Mesothelial cell of epicardium (in vitro differentiated cells): ENCODE data around the gene EMC8. TPM values are rescaled to one million over a fixed set of nuclear protein-coding genes. Genes with fewer than 3 reads are reported as not detected.

Source experiments
- DNase-seq, 2 experiments: peaks; one replicate each; pipeline ENCODE4 v3.0.0; 2021; ENCODE audit warnings: low spot score in 2 of 2; ENCODE audit not compliant: unreplicated experiment in 2 of 2
- H3K27ac Mint-ChIP-seq: 2 replicates; pipeline ENCODE4 v1.8.0; 2021; ENCODE audit warnings: mixed read lengths
- H3K27me3 Mint-ChIP-seq: 2 replicates; pipeline ENCODE4 v1.8.0; 2021; ENCODE audit warnings: low read depth, mixed read lengths
- H3K36me3 Mint-ChIP-seq: 2 replicates; pipeline ENCODE4 v1.8.0; 2021; ENCODE audit warnings: mixed read lengths
- H3K4me1 Mint-ChIP-seq: 2 replicates; pipeline ENCODE4 v1.8.0; 2021; ENCODE audit warnings: mixed read lengths
- H3K4me3 Mint-ChIP-seq: 2 replicates; pipeline ENCODE4 v1.8.0; 2021; ENCODE audit warnings: mild to moderate bottlenecking, moderate library complexity, mixed read lengths
- H3K9me3 Mint-ChIP-seq: 2 replicates; pipeline ENCODE4 v1.8.0; 2021; ENCODE audit warnings: mixed read lengths
- total RNA-seq: library from RNA; stranded (reverse); gene quantifications from 3 replicates; pipeline ENCODE4 v1.2.1, GENCODE V29; 2021
- TF ChIP-seq, protein P1 (sequence below): fragments of 200-600 bp; sonication (generic); IDR thresholded peaks from one replicate; pipeline ENCODE4 v1.5.0; 2021; ENCODE audit warnings: antibody characterized with exemption; ENCODE audit not compliant: unreplicated experiment

Gene EMC8
- total RNA-seq, 1 donor from 2014 or later = 28.7 TPM

GRCh38 chr16:85832570-85833218 is 33.4 kb upstream of the EMC8 start:
- Mint-ChIP-seq H3K27me3 (peaks cover 51% of the 10 kb centered on the region), H3K4me3 (no peak overlapping the region)

GRCh38 chr16:85830821-85831220 is 31.5 kb upstream of the EMC8 start:
- TF ChIP-seq, protein P1, sequence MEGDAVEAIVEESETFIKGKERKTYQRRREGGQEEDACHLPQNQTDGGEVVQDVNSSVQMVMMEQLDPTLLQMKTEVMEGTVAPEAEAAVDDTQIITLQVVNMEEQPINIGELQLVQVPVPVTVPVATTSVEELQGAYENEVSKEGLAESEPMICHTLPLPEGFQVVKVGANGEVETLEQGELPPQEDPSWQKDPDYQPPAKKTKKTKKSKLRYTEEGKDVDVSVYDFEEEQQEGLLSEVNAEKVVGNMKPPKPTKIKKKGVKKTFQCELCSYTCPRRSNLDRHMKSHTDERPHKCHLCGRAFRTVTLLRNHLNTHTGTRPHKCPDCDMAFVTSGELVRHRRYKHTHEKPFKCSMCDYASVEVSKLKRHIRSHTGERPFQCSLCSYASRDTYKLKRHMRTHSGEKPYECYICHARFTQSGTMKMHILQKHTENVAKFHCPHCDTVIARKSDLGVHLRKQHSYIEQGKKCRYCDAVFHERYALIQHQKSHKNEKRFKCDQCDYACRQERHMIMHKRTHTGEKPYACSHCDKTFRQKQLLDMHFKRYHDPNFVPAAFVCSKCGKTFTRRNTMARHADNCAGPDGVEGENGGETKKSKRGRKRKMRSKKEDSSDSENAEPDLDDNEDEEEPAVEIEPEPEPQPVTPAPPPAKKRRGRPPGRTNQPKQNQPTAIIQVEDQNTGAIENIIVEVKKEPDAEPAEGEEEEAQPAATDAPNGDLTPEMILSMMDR = no peak
- H3K9me3 Mint-ChIP-seq = peaks cover 3% of the 10 kb centered on the region
- no peak overlapping the region for H3K4me3 Mint-ChIP-seq
- H3K4me1 Mint-ChIP-seq = no peaks in the 10 kb centered on the region
- no peaks in the 10 kb centered on the region for H3K36me3 Mint-ChIP-seq
- no peak overlapping the region for H3K27ac Mint-ChIP-seq
- DNase-seq = no peak
- peaks cover 38% of the 10 kb centered on the region for H3K27me3 Mint-ChIP-seq

More at GRCh38 chr16:85832570-85833218, 33.4 kb upstream of the EMC8 start:
- TF ChIP-seq, protein P1 = no peak
- H3K36me3 Mint-ChIP-seq = no peaks in the 10 kb centered on the region
- no peak overlapping the region for H3K27ac Mint-ChIP-seq
- no peaks in the 10 kb centered on the region for H3K4me1 Mint-ChIP-seq
- H3K9me3 Mint-ChIP-seq = peaks cover 3% of the 10 kb centered on the region
- DNase-seq = no peak

GRCh38 chr16:85829751-85830445 is 30.6 kb upstream of the EMC8 start:
- Mint-ChIP-seq H3K36me3 (no peaks in the 10 kb centered on the region), H3K4me3 (no peak overlapping the region), H3K27ac (no peak overlapping the region), H3K4me1 (no peaks in the 10 kb centered on the region), H3K9me3 (peaks cover 3% of the 10 kb centered on the region), H3K27me3 (peaks cover 33% of the 10 kb centered on the region)
- no peak for DNase-seq
- TF ChIP-seq, protein P1 = no peak

GRCh38 chr16:85829171-85829719 is 29.9 kb upstream of the EMC8 start:
- Mint-ChIP-seq H3K36me3 (no peaks in the 10 kb centered on the region), H3K27ac (no peak overlapping the region)
- no peak for DNase-seq

DNA sequence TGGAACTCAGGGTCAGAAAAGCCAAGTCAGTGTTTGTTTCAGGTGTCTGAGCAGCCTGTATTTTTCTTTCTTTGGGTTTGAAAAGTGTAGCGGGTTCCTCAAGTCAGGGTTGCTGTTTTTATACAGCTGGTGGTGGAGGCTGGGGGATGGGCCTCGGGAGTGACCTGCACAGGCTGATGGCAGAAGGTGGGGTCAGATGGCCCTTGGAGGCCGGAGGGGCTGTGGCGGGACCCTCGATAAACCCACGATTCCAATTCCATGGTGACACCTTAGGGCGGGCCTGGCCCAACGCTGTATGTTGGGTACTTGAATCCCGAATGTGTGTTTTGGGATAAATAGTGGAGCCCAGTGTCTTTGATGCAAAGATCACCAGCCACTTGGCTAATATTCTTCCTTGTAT is 28.8 kb upstream of the EMC8 start:
- no peak for DNase-seq
- H3K27ac Mint-ChIP-seq = no peak overlapping the region
- H3K4me3 Mint-ChIP-seq = no peak overlapping the region

More at GRCh38 chr16:85829171-85829719, 29.9 kb upstream of the EMC8 start:
- H3K4me1 Mint-ChIP-seq = no peaks in the 10 kb centered on the region
- no peak overlapping the region for H3K4me3 Mint-ChIP-seq
- H3K27me3 Mint-ChIP-seq = peaks cover 30% of the 10 kb centered on the region
- peaks cover 3% of the 10 kb centered on the region for H3K9me3 Mint-ChIP-seq
- TF ChIP-seq, protein P1 = no peak

More for the DNA sequence above, 28.8 kb upstream of the EMC8 start:
- Mint-ChIP-seq H3K9me3 (no peaks in the 10 kb centered on the region), H3K4me1 (no peaks in the 10 kb centered on the region), H3K27me3 (peaks cover 26% of the 10 kb centered on the region), H3K36me3 (no peaks in the 10 kb centered on the region)
- TF ChIP-seq, protein P1 = no peak
